C4-2B (cell line): Measurements from ENCODE around the gene PPIF.

Experiments used
- CTCF ChIP-seq: fragments of 450-650 bp; conservative IDR thresholded peaks from 2 replicates; pipeline ENCODE4 v1.5.1; 2017; ENCODE audit warnings: mild to moderate bottlenecking
- ZFX ChIP-seq: fragments of 450-650 bp; IDR thresholded peaks from 2 replicates; pipeline ENCODE4 v1.6.1; 2017

- TF ChIP-seq CTCF = no peak
- TF ChIP-seq ZFX = no peak
These were observed 34.6 kb upstream of the PPIF start for GRCh38 chr10:79312601-79313187.
